Stimulated activated CD8-positive, alpha-beta memory T cell treated with anti-CD3 and anti-CD28 coated beads, Interleukin-4, amount 100 ng/mL, for 1 hour (primary cell): ENCODE measurements around the gene DTNB.

Source experiments
- DNase-seq, 2 donors: peaks; one replicate each; pipeline ENCODE4 v3.0.0-alpha.2; 2020; ENCODE audit warnings: low read depth in 2 of 2, low spot score in 1 of 2

Gene DTNB

DNA sequence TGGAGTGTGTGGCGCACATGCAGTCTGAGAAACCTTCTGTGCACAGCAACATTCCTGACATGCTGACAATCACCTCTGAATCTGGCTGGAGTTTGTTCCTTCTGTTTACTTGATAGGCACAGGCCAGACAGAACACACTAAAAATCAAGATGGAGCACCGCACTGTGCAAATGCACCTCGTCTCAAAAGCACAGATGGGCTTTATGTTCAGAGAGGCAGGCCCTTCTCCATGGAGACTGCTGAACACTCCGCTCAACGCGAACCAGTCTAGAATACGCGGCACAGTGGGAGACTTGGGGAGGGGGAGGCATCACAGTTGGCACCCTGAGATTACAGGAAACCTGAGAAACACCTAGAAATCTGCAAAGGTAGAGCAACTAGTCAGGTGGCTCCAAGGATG is 273.2 kb downstream of the DTNB start:
- no peak for DNase-seq

DNA sequence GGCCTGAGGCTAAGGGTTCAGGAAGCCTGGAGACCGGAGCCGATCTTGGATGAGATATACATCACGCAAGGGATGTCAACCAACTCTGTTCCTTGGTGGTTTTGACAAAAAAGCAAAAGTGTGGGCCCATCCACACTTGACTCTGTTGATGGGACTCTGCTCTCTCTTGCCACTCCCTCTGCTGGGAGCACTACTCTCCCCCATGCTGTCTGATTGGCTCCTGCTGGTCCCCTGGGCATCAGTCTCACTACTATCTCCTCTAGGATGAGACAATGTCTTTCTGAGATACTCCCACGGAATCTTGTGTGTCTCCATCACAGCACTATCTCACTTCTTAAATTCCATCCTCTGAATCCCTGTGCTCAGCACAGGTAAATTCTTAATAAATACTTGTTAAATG is 274.8 kb downstream of the DTNB start:
- no peak for DNase-seq

DNA sequence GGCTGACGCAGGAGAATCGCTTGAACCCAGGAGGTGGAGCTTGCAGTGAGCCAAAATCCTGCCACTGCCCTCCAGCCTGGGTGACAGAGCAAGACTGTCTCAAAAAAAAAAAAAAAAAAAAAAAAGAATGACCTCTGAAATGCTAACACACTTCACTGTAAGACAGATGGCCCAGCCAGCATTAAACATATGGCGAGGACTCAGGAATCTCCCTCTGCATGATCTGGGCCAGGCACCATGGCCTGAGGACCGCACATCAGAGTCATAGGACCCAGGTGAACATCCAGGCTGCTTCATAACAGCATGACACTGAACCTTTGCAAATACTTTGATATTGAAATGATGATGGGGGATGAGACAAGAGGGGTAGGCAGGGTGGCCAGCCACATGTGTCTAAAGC is 275.6 kb downstream of the DTNB start:
- no peak for DNase-seq

DNA sequence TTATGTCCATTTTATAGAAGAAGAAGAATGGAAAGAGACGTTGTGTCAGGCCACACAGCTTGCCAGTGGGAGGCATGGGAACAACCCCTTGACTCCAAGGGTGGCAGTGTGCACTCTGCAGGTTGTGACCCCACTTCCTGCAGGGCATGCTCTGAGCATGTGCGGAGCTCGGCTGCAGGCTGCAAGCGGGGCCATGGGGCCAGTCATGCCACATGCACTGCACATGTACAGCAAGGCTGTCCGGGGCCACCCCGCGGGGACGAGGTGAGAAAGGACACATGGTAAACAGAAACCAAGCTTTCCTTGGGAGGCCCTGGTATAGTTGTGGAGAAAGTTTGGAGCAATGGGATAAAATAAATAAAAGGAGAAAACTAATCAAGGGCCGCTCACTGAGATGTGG is 284.2 kb downstream of the DTNB start:
- DNase-seq = no peak

DNA sequence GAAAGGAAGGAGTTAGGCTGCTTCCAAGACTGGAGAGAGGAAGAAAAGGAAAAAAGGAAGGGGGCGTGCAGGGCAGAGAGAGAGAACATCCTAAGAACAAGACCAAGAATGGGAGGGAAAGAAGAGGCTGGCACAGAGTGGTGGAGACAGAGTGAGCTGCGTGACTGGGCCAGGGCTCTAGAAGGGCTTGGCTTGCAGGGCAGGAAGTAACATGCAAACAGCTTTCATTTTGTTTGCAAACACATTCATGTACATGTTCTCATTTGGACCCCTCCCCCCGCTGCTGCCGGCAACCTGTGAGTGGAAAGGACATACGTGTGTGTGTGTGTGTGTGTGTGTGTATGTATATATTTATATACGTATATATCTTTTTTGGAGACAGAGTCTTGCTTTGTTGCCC is 284.9 kb downstream of the DTNB start:
- DNase-seq = no peak

DNA sequence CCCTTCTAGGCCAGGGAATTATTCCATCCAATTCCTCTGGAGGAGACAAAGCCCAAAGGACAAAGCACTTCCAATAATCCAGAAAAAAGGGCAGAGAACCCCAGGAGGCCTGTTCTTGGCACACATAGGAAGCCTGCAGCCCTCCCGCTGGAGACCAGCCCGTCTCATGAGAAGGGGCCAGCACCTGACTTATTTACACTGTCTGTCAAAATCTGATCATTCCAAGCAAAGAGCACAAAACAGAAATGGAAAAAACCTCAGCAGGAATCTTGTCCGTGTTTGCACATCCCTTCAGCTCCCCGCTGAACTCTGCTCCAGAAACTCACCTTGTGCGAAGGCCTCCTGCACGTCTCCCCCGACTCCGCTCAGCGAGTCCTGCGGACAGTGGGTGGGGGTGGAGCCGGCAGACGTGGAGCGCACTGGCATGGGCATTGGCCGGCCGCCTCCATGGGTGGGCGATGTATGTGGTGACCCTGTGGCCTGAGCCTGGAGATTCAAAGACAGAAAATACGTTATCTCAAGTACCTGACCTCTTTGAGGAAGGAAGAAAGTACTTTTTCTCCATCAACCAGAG is 285.4 kb downstream of the DTNB start:
- no peak for DNase-seq

DNA sequence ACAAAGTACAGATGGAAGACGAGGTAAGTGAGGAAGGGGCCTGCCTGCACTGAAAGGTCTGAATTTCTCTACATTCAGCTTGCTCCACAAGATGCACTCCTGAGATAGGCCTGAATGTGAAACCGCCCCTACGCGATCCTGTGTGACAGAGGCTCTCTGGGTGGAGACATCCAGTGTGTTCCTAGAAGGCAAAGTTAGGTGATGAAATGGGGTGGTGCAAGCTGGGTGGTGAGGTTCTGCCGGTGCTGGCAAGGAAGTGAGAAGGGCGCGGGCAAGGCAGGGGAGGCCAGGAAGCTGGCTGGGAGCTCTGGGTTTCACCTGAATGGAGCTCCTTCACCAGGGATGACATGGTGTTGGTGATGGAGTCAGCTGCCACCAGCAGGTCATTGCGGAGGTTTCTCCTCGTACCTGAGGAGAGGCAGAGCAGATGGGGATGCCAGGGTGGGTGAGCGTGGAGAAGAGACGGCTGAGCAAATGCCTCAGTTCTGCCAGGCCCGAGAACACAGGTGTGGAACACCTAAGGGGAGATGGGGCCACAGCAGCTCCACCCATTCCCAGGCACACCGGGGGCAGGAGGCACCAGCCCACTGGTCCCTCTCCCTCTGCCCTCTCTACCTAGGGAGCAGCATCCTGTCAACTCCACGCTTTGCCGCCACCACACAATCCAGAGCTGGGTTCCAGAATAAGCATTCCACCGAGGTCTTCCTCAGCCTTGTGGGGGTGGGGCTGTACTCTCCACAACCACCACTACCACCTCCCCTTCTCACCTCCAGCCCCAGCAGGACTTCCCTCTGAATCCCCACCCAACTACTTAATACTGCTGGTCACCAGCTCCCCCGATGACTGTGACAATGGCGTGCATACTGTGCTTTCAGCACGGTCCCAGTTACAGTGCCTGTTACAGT is 286.2 kb downstream of the DTNB start:
- DNase-seq = no peak

DNA sequence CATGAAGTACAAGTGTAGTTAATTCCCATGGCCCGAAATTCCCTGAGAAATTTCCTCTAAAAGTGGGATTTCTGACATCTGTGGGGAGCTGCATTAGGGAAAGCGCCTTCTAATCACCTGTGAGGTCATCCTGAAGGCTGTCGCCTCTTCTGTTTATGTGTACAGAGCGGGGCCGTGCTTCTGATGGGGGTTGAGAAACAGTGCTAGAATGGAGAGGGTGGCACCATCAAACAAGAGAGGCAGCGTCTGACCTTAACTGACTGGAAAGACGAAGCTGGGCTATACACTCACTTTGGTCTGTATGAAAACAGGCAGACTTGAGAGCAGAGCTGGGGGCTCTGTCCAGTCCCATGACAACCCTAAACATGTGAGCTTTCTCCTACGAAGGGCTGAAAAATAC is 287.5 kb downstream of the DTNB start:
- DNase-seq = no peak

DNA sequence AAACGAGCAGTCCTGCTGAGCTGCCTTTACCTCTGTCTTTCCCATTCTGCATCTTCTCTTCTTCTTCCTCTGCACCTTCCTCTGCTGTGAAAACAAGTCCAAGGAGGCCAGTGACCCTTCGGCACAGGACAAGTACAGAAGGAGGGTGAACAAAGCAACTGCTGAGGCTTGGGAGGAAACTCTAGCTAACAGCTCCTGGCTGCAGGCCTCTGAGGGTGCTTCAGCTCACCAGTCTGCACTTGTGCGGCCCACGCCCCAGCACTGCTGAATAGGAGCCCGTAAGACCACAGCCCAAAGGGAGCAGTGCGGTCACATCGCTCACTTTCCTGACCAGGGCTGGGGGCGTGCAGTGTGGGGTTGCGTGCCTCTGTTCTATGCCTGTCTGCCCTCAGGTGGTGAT is 289.6 kb downstream of the DTNB start:
- no peak for DNase-seq

DNA sequence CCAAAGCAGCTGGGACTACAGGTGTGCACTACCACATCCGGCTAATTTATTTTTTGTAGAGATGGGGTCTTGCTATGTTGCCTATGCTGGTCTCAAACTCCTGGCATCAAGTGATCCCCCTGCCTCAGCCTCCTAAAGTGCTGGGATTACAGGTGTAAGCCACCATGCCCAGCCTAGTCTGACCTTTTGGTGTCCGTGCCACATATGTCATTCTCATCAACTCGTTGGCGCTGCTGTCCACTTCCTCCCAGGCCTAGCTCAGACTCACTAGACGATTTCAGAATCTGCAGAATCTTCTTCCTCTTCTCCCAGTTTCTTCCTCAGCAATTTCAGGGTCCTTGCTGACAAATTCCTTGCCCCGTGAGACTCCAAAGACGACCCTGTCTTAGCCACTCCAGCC is 291.9 kb downstream of the DTNB start:
- no peak for DNase-seq

DNA sequence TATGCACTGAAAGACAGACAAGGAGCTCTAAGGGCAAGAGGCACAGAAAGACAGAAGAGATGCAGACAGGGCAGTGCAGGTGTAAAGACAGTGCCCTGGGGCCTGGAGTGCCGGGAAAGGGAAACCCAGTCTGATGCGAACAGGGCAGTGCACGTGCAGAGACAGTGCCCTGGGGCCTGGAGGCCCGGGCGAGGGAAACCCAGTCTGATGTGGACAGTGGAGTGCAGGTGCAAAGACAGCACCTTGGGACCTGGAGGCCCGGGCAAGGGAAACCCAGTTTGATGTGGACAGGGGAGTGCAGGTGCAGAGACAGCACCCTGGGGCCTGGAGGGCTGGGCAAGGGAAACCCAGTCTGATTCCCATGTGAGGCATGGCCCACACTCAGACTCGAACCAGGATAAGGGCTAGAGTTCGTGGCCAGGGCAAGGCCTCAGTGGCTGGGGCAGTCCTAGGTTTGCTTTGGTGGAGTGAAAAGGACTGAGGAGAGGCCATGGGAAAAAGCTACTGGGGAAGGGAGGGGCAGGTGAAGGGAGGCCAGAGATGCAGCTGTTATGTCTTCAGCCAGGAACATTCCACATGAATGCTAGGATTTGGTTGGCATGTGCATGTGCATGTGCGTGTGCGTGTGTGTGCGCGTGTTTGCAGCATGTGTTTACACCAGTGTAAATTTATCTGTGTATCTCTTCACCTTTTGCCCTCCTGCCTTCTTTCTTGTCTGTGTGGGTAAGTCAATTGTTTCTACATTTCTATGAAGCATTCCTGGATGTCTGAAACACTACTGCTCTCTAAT is 292.6 kb downstream of the DTNB start:
- DNase-seq = no peak

DNA sequence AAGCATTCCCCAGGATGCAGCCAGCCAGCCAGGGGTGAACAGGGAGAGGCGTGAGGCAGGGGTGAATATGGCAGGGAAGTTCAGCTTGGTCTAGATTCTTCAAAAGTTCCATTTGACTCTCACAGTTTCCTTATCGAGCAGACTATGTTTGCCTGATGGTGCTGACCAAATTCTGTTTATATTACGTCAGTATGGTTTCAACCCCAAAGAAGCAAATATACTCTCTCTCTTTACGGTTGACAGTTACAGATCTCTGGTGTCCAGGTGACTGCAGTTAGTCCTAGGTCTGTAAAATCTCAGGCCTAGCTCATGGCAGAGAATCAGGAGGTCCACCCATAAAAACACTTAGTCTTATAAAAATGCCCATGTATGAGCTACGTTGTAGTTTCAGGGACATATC is 293.4 kb downstream of the DTNB start:
- DNase-seq = no peak

DNA sequence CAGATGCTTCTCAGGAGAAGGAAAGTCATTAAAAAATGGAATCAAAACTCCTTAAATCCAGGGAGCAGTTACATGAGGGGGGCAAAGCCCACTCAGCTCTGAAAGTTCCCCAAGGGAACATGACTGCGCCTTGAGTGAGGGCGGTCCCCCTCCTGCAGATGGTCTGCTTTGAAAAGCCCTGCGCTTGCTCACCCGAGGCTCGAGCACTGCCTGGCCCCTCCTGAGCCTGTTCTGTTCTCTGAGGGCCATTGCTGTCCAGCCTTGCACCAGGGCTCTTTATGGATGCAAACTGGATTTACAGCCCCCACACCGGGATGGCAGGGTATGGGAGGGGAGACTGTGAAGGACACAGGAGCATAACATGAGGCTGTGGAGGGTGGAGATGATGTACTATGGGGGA is 293.8 kb downstream of the DTNB start:
- DNase-seq = no peak

DNA sequence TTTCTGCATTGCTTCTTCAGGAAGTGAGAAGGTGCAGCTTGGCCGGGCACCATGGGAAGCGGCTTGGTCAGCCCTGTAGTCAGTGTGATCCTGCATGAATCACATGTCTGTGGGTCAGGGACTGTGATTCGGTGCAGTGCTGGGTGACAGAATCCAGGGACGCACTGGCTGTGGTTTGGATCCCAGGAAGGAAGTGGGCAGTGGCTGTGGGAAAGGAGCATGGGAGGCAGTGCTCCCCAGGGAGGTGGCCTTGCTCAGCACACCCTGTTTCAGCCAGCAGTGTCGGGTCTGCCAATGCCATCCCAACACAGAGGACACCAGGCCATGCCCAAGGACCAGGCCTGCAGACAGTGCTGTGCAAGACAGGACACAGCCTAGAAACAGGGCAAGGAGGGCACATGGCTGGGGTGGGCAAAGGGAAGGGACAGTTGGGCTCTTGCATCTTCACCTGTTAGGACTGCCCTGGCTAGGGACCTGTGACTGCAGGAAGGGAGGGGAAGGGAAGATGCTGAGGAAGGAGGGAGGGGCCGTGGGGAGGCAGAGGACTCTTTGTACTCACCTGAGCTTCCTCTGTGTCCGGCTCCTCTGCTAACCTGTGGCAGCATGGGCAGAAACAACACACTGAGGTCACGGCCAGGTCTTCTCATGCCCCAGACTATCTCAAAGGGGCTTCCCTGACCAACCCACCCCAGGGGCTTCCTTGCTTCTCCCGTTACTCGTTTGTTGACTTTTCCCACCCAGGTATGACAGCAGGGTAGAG is 294.5 kb downstream of the DTNB start:
- DNase-seq = no peak

DNA sequence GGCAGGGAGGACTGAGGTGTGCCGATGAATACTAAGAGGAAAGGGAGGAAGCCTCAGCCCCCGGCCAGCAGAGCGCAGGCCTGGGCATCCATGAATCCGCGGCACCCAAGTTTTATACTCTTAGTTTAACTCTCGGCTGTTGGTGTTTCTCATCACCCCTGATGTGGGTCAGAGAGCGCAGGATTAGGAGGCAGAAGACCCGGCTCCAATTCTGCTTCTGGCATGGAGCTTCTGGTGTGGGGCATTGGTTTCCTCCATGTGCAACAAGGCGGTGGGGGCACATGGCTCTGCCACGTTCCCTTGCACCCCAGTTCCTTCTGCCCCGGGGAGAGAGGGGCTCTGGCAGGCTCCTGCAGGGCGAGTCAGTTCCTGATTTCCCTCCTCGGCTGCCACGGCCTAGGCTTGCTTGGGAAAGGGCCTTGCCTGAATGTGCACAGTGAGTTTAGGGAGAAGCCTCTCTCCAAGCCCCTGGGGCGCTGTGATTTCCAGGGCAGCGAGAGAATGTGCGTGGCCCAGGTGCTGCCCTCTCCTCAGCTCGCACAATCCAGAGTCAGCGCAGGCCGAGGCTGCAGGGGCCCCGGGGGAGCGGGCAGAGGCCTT is 295.5 kb downstream of the DTNB start:
- no peak for DNase-seq

DNA sequence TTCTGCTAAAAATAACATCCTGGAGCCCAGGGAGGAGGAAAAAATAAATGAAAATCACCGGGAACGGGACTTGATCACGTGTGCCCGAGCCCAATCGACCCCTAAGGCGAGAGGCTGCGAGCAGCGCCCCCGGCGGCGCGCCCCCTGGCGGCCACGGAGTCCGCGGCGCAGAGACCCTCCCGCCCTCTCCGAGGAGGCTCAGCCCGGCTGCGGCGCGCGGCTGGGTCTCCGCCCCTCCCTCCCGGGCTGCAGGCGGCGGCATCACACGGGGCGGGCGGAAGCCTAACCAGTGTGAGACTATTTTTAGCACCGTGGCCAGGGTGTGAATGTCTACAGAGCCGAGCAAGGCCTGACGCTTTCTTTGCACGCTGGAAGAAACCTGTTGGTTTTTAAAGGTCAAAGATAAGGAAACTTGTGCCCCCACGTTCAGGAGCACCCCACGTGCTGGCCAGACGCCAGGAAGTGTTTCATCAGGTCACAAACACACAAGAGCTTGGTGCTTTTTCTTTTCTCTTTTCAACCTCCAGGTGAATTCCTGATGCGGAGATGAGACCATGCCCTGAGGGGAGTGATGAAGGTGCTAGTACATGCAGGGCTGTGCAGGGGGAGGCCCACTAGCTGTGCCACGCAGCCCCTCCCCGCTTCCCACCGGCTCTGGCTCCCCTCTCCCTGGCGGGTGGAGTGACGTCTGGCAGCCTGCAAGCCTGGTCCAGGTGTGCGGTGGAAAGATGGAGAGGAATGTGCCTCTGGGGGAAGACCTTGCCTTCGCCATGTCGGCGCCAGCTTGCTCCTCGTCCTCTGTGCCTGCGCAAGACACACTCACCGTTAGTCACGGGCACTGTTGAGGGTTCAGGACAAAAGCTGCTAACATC is 296.4 kb downstream of the DTNB start:
- peak; percentile 75 to 84 for DNase-seq

DNA sequence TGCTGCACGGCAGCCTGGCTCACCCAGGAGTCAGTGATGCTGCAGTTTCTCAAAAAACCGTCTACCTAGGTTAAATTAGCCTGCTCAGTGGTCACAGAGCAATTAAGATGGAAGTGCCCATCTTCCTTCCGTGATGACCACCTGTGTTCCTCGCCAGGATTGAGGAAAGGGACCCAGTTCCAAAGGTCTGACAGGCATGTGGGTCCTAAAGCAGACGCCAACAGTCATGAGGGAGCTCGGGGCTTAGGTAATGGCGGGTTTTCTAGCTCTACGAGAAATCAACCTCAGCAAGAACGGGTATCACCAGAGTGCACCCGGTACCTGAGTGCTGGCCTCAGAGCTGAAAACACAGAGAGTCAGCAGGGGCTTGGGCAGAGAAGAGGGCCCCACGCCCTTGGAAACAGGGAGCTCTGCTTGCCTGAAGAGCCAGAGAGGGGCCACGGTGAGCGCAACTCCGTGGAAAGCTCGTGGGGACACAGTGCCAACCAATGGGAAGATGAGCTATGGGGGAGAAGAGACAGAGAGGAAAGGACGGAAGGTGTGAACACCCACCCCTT is 297.3 kb downstream of the DTNB start:
- DNase-seq = no peak

DNA sequence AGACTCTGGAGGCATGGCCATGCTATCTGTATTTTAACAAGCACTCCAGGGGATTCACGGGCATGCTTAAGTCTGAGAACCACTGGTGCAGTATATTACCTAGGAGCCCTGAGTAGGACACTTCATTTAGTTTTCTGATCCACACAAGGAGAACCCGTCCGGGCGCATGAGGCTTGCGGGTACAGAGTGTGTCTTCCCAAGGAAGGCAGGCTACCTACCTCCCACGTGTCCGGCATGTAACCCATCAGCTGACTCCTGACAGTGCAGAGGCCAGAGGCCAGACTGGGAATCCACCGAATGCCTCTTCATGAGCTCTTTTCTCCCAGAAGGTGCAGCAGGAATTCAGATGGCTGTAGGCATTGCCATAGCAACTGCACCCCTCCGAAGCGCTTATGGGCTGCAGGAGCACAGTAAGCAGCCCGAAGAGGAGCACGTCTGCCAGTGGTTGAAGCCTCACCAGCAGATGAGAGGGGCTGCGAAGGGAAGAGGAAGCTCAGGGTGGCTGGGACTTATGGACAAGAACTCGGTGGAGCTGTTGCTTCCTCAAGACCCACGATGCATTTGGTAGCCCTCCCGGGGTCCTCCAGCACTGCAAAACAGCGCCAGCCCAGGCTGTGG is 297.9 kb downstream of the DTNB start:
- no peak for DNase-seq

DNA sequence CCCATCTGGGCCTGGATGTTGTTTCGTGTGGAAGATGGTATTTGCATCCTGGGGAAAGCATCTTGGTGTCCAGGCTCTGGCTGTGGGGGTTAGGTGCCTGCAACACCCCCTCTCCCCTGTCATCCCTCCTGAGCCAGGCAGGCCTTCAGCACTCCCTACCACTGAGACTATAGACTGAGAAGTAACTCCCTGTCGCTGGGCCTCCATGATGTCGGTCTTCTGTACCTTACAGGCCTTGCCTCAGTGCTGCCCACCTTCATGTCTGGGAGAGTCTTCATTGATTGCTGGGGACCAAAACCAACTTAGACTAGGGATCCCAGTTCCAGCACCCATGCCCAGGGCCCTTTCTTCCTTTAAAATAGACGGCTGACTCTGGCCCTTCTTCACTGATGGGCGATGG is 298.6 kb downstream of the DTNB start:
- DNase-seq = no peak
